ENCODE results near the gene LYZL4. TPM values are rescaled to one million over a fixed set of nuclear protein-coding genes. Genes with fewer than 3 reads are reported as not detected.

LYZL4 gene, protein sequence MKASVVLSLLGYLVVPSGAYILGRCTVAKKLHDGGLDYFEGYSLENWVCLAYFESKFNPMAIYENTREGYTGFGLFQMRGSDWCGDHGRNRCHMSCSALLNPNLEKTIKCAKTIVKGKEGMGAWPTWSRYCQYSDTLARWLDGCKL
- total RNA-seq = not detected
- not detected for total RNA-seq (2013)
- total RNA-seq = 0 reads per million in 29 experiments

DNA sequence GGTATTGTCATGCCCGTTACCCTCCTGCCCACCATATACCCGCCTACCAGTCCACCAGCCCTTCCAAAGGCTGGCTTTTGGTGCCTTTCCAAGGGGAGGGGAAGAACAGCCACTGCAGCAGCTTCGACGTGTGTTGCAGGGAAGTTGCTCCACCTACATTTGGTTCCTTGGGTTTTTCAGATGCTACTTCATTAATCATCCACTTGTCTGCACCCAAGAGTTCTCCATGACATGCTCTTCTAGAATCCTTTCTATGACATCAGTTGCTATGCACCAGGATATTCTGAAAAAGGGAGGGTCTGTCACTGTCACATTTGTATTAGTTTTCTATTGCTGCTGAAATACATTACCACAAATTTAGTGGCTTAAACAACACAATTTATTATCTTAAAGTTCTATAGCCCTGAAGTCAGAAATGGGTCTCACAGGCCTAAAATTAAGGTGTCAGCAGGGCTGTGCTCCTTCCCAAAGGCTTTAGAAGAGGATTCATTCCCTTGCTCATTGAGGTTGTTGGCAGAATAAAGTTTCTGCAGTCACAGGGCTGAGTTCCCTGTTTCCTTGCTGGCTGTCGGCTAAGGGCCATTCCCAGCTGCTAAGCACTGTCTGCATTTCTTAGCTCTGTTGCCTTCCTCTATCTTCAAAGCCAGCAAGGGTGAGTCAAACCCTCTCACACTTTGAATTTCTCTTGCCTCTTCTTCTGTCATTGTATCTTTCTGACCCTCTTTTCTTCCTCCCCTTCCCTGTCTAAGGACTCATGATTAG, at the start of gene LYZL4:
Gene LYZL4, minus strand, starts transcription at position 241 of the 762 bp plus-strand sequence. CDS start 3,359 bp downstream, outside the sequence.
- CTCF ChIA-PET = no interaction called here
- POLR2A ChIA-PET = no interaction called here
- Histone ChIP-seq H3K4me1 (ENCODE audit: control insufficient read depth in 1 of 2, extremely low read depth in 1 of 2, insufficient read depth in 2 of 2, low read length in 2 of 2) (no peaks in the 10 kb centered on the region), H3K27me3 (replicated peaks in 1 of 2; ENCODE audit: control insufficient read depth in 2 of 2, extremely low read depth in 1 of 2, insufficient read depth in 2 of 2, low read length in 1 of 2) (peaks cover 0 to 9% of the 10 kb centered on the region in 2 experiments), H3K27ac (ENCODE audit: low read length) (no peak within 1 kb of the TSS), H3K36me3 (ENCODE audit: control insufficient read depth in 2 of 2, extremely low read depth in 1 of 2, insufficient read depth in 1 of 2, low read length in 1 of 2) (no peaks in the 10 kb centered on the region), H3K4me3 (ENCODE audit: control insufficient read depth in 1 of 2, extremely low read depth in 1 of 2, low read length in 1 of 2) (no peak within 1 kb of the TSS), H3K9me3 (no peaks in the 10 kb centered on the region)
- no peaks in the 10 kb centered on the region for H3K4me1 Mint-ChIP-seq
- 100% methylated on average over 1 of the region's 5 CpGs for WGBS (ENCODE audit: insufficient coverage)
- H3K27me3 Mint-ChIP-seq = peaks cover 6 to 11% of the 10 kb centered on the region in 2 donors
- no peaks in the 10 kb centered on the region for H3K36me3 Mint-ChIP-seq
- no peak for DNase-seq
- H3K4me3 Mint-ChIP-seq = no peak within 1 kb of the TSS
- H3K9me3 Mint-ChIP-seq = no peaks in the 10 kb centered on the region
- H3K27ac Mint-ChIP-seq = no peak within 1 kb of the TSS
- ATAC-seq (replicated peaks in 1 of 4) = no peak

DNA sequence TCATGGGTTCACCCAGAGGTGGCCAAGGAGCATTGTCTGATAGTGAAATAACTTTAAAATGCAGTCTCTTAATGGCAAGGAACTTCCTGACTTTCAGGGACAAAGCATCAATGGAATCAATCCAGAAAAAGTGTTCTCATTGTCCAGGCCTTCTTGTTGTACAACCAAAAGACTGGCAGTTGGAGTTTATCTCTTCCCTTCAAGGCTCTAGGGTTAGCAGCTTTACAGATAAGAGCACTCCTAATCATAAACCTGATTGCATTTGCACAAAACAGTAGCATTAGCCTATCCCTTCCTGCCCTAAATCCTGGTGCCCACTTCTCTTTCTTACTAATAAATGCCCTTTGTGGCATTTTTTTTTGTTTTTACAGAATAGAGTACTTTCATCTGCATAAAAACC, 48.7 kb upstream of the LYZL4 start:
- CTCF ChIA-PET = no interaction called here
- H3K27ac Mint-ChIP-seq = no peak overlapping the region

DNA sequence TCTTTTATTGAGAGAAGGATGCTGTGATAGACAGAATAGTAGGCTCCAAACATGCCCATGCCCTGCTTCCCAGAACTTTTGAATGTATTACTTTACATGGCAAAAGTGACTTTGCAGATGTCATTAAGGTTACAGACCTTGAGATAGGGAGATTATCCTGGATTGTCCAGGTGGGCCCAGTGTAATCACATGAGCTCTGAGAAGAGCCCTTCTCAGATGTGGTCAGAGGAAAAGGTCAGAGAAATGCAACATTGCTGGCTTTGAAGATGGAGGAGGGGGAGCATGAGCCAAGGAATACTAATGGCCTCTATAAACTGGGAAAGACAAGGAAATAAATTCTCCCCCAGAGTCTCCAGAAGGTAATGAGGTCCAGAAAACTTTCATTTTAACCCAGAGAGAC, 45.8 kb upstream of the LYZL4 start:
- Histone ChIP-seq H3K36me3 (ENCODE audit: control insufficient read depth in 2 of 2, extremely low read depth in 1 of 2, insufficient read depth in 1 of 2, low read length in 1 of 2) (no peaks in the 10 kb centered on the region), H3K4me3 (ENCODE audit: control insufficient read depth in 1 of 2, extremely low read depth in 1 of 2, low read length in 1 of 2) (no peak overlapping the region), H3K4me1 (ENCODE audit: control insufficient read depth in 1 of 2, extremely low read depth in 1 of 2, insufficient read depth in 2 of 2, low read length in 2 of 2) (no peaks in the 10 kb centered on the region), H3K27me3 (replicated peaks in 1 of 2; ENCODE audit: control insufficient read depth in 2 of 2, extremely low read depth in 1 of 2, insufficient read depth in 2 of 2, low read length in 1 of 2) (peaks cover 0 to 4% of the 10 kb centered on the region in 2 experiments), H3K27ac (ENCODE audit: low read length) (no peak overlapping the region), H3K9me3 (no peaks in the 10 kb centered on the region)
- Mint-ChIP-seq H3K36me3 (no peaks in the 10 kb centered on the region), H3K4me1 (no peaks in the 10 kb centered on the region), H3K9me3 (peaks cover 4 to 10% (median 8%) of the 10 kb centered on the region in 3 donors), H3K4me3 (no peak overlapping the region), H3K27ac (no peak overlapping the region), H3K27me3 (peaks cover 13 to 29% of the 10 kb centered on the region in 2 donors)
- ChIA-PET CTCF (no interaction called here), POLR2A (no interaction called here)
- ATAC-seq (replicated peaks in 1 of 4) = no peak
- DNase-seq = no peak

More for the DNA sequence above, 48.7 kb upstream of the LYZL4 start:
- Mint-ChIP-seq H3K4me3 (no peak overlapping the region), H3K4me1 (no peaks in the 10 kb centered on the region), H3K36me3 (no peaks in the 10 kb centered on the region), H3K27me3 (peaks cover 13 to 29% of the 10 kb centered on the region in 2 donors), H3K9me3 (peaks cover 3 to 5% (median 4%) of the 10 kb centered on the region in 3 donors)
- H3K4me3 ChIP-seq (ENCODE audit: control insufficient read depth in 1 of 2, extremely low read depth in 1 of 2, low read length in 1 of 2) = no peak overlapping the region
- POLR2A ChIA-PET = no interaction called here
- DNase-seq (no peak), ATAC-seq (replicated peaks in 1 of 4) (no peak)
- no peaks in the 10 kb centered on the region for H3K9me3 ChIP-seq
- H3K4me1 ChIP-seq (ENCODE audit: control insufficient read depth in 1 of 2, extremely low read depth in 1 of 2, insufficient read depth in 2 of 2, low read length in 2 of 2) = no peaks in the 10 kb centered on the region
- no peaks in the 10 kb centered on the region for H3K27me3 ChIP-seq (replicated peaks in 1 of 2; ENCODE audit: control insufficient read depth in 2 of 2, extremely low read depth in 1 of 2, insufficient read depth in 2 of 2, low read length in 1 of 2)
- H3K36me3 ChIP-seq (ENCODE audit: control insufficient read depth in 2 of 2, extremely low read depth in 1 of 2, insufficient read depth in 1 of 2, low read length in 1 of 2) = no peaks in the 10 kb centered on the region
- H3K27ac ChIP-seq (ENCODE audit: low read length) = no peak overlapping the region

DNA sequence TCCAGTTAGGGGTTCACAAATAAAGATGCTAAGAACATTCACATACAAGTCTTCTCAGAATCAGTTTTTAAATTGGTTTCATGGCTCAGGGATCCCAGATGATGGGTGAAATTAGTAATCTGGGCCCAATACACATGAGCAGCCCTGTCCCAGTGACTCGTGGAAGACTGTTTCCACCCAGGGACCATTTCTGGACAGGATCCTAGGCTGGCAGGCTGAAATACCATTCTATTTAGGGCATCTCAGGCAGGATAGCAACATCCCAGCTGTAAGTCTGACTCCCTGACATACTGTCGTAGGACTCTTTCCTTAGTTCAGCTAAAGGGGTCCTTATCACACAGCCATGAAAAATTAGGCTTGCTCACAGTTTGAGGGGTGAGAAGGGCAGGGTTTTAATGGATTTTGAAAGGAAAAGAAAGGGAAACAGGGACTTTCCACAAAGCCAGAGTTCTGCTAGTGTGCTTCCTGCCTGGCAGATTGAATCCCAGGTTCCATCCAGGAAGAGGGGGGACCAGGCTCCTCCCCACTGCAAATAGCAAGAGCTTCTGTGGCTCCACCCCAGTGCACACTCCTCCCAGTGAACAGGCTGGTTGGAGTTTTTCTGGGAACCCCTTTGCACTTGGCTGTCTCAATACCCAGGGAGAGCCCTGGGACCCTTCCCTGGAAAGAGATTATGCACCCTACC, 41.3 kb upstream of the LYZL4 start:
- ATAC-seq (replicated peaks in 1 of 4) (no peak), DNase-seq (no peak)
- Mint-ChIP-seq H3K27ac (no peak overlapping the region), H3K27me3 (peaks cover 6 to 14% of the 10 kb centered on the region in 2 donors), H3K4me3 (no peak overlapping the region), H3K36me3 (no peaks in the 10 kb centered on the region), H3K4me1 (no peaks in the 10 kb centered on the region), H3K9me3 (peaks cover 4 to 10% (median 8%) of the 10 kb centered on the region in 3 donors)
- ChIA-PET POLR2A (no interaction called here), CTCF (no interaction called here)
- Histone ChIP-seq H3K27me3 (replicated peaks in 1 of 2; ENCODE audit: control insufficient read depth in 2 of 2, extremely low read depth in 1 of 2, insufficient read depth in 2 of 2, low read length in 1 of 2) (peaks cover 0 to 4% of the 10 kb centered on the region in 2 experiments), H3K36me3 (ENCODE audit: control insufficient read depth in 2 of 2, extremely low read depth in 1 of 2, insufficient read depth in 1 of 2, low read length in 1 of 2) (no peaks in the 10 kb centered on the region), H3K4me3 (ENCODE audit: control insufficient read depth in 1 of 2, extremely low read depth in 1 of 2, low read length in 1 of 2) (no peak overlapping the region), H3K9me3 (no peaks in the 10 kb centered on the region), H3K27ac (ENCODE audit: low read length) (no peak overlapping the region), H3K4me1 (ENCODE audit: control insufficient read depth in 1 of 2, extremely low read depth in 1 of 2, insufficient read depth in 2 of 2, low read length in 2 of 2) (no peaks in the 10 kb centered on the region)
- WGBS (ENCODE audit: insufficient coverage) = 90% methylated on average over 1 of the region's 2 CpGs

DNA sequence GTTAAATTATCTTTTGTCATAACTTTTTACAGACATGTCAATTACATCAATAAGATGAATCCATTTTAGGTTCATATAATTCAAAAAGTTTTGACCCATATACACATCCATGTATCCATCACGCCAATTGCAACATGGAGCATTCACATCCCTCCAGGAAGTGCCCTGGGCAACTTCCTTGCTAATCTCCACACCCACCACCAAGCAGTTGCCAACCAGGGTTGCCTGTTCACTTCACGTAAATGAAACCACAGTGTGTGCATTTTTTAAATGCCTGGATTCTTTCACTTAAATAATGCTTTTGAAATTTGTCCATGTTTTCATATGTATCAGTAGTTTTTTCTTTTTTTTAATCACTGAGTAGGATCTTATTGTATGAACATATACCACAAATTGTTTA, 40.7 kb upstream of the LYZL4 start:
- ATAC-seq (replicated peaks in 1 of 4) (no peak), DNase-seq (no peak)
- Mint-ChIP-seq H3K4me1 (no peaks in the 10 kb centered on the region), H3K4me3 (no peak overlapping the region), H3K9me3 (peaks cover 4 to 10% (median 8%) of the 10 kb centered on the region in 3 donors), H3K27me3 (peaks cover 3 to 10% of the 10 kb centered on the region in 2 donors), H3K36me3 (no peaks in the 10 kb centered on the region), H3K27ac (no peak overlapping the region)
- Histone ChIP-seq H3K4me1 (ENCODE audit: control insufficient read depth in 1 of 2, extremely low read depth in 1 of 2, insufficient read depth in 2 of 2, low read length in 2 of 2) (no peaks in the 10 kb centered on the region), H3K4me3 (ENCODE audit: control insufficient read depth in 1 of 2, extremely low read depth in 1 of 2, low read length in 1 of 2) (no peak overlapping the region), H3K36me3 (ENCODE audit: control insufficient read depth in 2 of 2, extremely low read depth in 1 of 2, insufficient read depth in 1 of 2, low read length in 1 of 2) (no peaks in the 10 kb centered on the region), H3K9me3 (no peaks in the 10 kb centered on the region), H3K27me3 (replicated peaks in 1 of 2; ENCODE audit: control insufficient read depth in 2 of 2, extremely low read depth in 1 of 2, insufficient read depth in 2 of 2, low read length in 1 of 2) (peaks cover 0 to 4% of the 10 kb centered on the region in 2 experiments), H3K27ac (ENCODE audit: low read length) (no peak overlapping the region)
- CTCF ChIA-PET = no interaction called here
- WGBS (ENCODE audit: insufficient coverage) = 50% methylated on average over 1 of the region's 2 CpGs
- POLR2A ChIA-PET = no interaction called here

DNA sequence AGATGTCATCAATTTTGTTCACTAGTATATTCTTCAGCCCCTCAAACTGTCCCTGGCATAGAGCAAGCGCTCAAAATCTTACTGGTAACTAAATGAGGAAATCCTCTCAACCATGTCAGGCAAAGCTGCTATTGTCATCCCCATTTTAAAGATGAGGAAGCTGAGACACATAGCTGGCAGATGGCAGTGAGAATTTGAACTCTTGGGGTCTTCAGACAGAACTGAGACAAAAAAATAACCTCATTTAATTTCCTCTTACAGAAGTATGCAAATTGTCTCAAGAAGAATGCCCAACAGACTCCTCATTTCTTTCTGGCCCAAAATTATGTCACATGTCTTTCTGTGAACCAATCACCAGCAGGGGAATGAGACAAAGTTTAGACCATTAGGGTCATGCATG, 40.2 kb upstream of the LYZL4 start:
- Mint-ChIP-seq H3K36me3 (no peaks in the 10 kb centered on the region), H3K4me3 (no peak overlapping the region), H3K4me1 (no peaks in the 10 kb centered on the region), H3K27me3 (peaks cover 0 to 9% of the 10 kb centered on the region in 2 donors), H3K9me3 (peaks cover 4 to 10% (median 8%) of the 10 kb centered on the region in 3 donors), H3K27ac (no peak overlapping the region)
- H3K27me3 ChIP-seq (replicated peaks in 1 of 2; ENCODE audit: control insufficient read depth in 2 of 2, extremely low read depth in 1 of 2, insufficient read depth in 2 of 2, low read length in 1 of 2) = peaks cover 0 to 4% of the 10 kb centered on the region in 2 experiments
- no peak overlapping the region for H3K4me3 ChIP-seq (ENCODE audit: control insufficient read depth in 1 of 2, extremely low read depth in 1 of 2, low read length in 1 of 2)
- no peaks in the 10 kb centered on the region for H3K4me1 ChIP-seq (ENCODE audit: control insufficient read depth in 1 of 2, extremely low read depth in 1 of 2, insufficient read depth in 2 of 2, low read length in 2 of 2)
- POLR2A ChIA-PET = interaction anchor here in 1 of 2 donors (0.7 kb wide), 1 partner anchor 234 kb away, joined by 4 read pairs; no protein-coding TSS in a partner anchor
- no peak overlapping the region for H3K27ac ChIP-seq (ENCODE audit: low read length)
- CTCF ChIA-PET = interaction anchor here in 1 of 2 donors (0.6 kb wide), 1 partner anchor 12 kb away, joined by 3 read pairs; no protein-coding TSS in a partner anchor
- DNase-seq (no peak), ATAC-seq (replicated peaks in 1 of 4) (no peak)
- no CpG with 5 or more reads among the region's 1 CpG for WGBS (ENCODE audit: insufficient coverage)
- no peaks in the 10 kb centered on the region for H3K9me3 ChIP-seq
- H3K36me3 ChIP-seq (ENCODE audit: control insufficient read depth in 2 of 2, extremely low read depth in 1 of 2, insufficient read depth in 1 of 2, low read length in 1 of 2) = no peaks in the 10 kb centered on the region
